K562 (cell line): ENCODE data around the gene CMSS1. TPM values are rescaled to one million over a fixed set of nuclear protein-coding genes. Genes with fewer than 3 reads are reported as not detected.

Experiments
- ATAC-seq: fragments of 200-7000 bp; cut with Tn5 transposase; 3 replicates; pipeline ENCODE4 v1.9.1; 2020; ENCODE audit warnings: moderate library complexity
- BruUV-seq: library from RNA; stranded (reverse); fragments of 400-500 nt; replicated peaks from 2 replicates; lab custom pipeline; 2021; lab: Mats Ljungman, UMichigan
- CTCF ChIA-PET: fragments of 300-600 bp; formaldehyde crosslinking; extraction: SDS; loops from one replicate; lab custom pipeline; 2021; ENCODE audit warnings: low intra/inter-chr PET ratio; lab: Yijun Ruan, JAX
- POLR2A ChIA-PET: fragments of 300-600, 350-650 bp; sonication (Branson Sonifier 250); formaldehyde crosslinking; extraction: SDS; loops from one replicate; lab custom pipeline; 2021; ENCODE audit warnings: antibody characterized with exemption, inconsistent platforms; lab: Yijun Ruan, JAX
- DNase-seq, 4 experiments: peaks; one replicate each; pipeline versions ENCODE4 v3.0.0 to v3.0.0-alpha.2; 2011 to 2018; ENCODE audit warnings: low spot score in 3 of 4, mixed read lengths in 3 of 4; ENCODE audit errors: extremely low read depth in 1 of 4
- FAIRE-seq: peaks from 2 replicates; lab custom pipeline; 2011; peaks lifted over from hg19 to GRCh38; lab: Jason Lieb, UNC
- H2AFZ ChIP-seq: 2 replicates; pipeline ENCODE4 v1.6.0; 2011; ENCODE audit warnings: low read depth, low read length, control low read depth, inconsistent platforms
- H3K27ac ChIP-seq: fragments of 200-600 bp; 3 replicates; pipeline ENCODE4 v1.8.0; 2011; ENCODE audit warnings: low read depth, mild to moderate bottlenecking, control low read depth, inconsistent platforms, low read length, moderate library complexity, mixed read lengths; ENCODE audit errors: extremely low read depth
- H3K27me3 ChIP-seq, 2 experiments: fragments of 300-600 bp in 1 of 2; 2 replicates in 1 of 2; 3 replicates in 1 of 2; pipeline versions ENCODE4 v1.6.0 to v1.8.0; 2011; ENCODE audit warnings: inconsistent platforms in 2 of 2, low read length in 2 of 2, mild to moderate bottlenecking in 1 of 2, mixed read lengths in 1 of 2, moderate library complexity in 1 of 2; ENCODE audit not compliant: control insufficient read depth in 2 of 2, insufficient read depth in 2 of 2
- H3K36me3 ChIP-seq: fragments of 300-600 bp; 3 replicates; pipeline ENCODE4 v1.8.0; 2011; ENCODE audit warnings: mild to moderate bottlenecking, low read length, inconsistent platforms; ENCODE audit not compliant: control insufficient read depth, insufficient read depth
- H3K4me1 ChIP-seq, 2 experiments: fragments of 200-600 bp in 1 of 2; replicated peaks in 1 of 2; 2 replicates in 1 of 2; 3 replicates in 1 of 2; pipeline versions ENCODE4 v1.5.1 to v1.8.0; 2011; ENCODE audit warnings: inconsistent platforms in 2 of 2, low read length in 2 of 2, mild to moderate bottlenecking in 1 of 2, mixed read lengths in 1 of 2, moderate library complexity in 1 of 2; ENCODE audit not compliant: control insufficient read depth in 2 of 2, insufficient read depth in 2 of 2
- H3K4me2 ChIP-seq: 2 replicates; pipeline ENCODE4 v1.6.1; 2011; ENCODE audit warnings: low read length, control low read depth, inconsistent platforms, mixed read lengths; ENCODE audit not compliant: insufficient read depth
- H3K4me3 ChIP-seq: fragments of 200-600 bp; sonication (generic), shearing (Covaris generic); 2 replicates; pipeline ENCODE4 v1.5.1; 2016; ENCODE audit warnings: control low read depth, inconsistent platforms
- H3K79me2 ChIP-seq: fragments of 200-600 bp; 3 replicates; pipeline ENCODE4 v1.8.0; 2011; ENCODE audit warnings: low read length, inconsistent platforms; ENCODE audit not compliant: control insufficient read depth, insufficient read depth
- H3K9ac ChIP-seq, 2 experiments: 2 replicates each; pipeline versions ENCODE4 v1.6.0 to v1.6.1; 2011; ENCODE audit warnings: low read depth in 2 of 2, low read length in 2 of 2, control low read depth in 1 of 2, inconsistent platforms in 1 of 2, mild to moderate bottlenecking in 1 of 2, mixed read lengths in 1 of 2; ENCODE audit not compliant: insufficient read depth in 1 of 2
- H3K9me1 ChIP-seq: one replicate; pipeline ENCODE4 v1.6.0; 2011; ENCODE audit warnings: inconsistent platforms, mild to moderate bottlenecking, low read length, moderate library complexity; ENCODE audit not compliant: control insufficient read depth, insufficient read depth
- H3K9me3 ChIP-seq: replicated peaks from 2 replicates; pipeline ENCODE4 v1.5.1; 2011; ENCODE audit warnings: low read depth, low read length, inconsistent platforms; ENCODE audit not compliant: control insufficient read depth, insufficient read depth
- H4K20me1 ChIP-seq: replicated peaks from 2 replicates; pipeline ENCODE4 v1.6.1; 2011; ENCODE audit warnings: low read length, inconsistent platforms, mixed read lengths; ENCODE audit not compliant: control insufficient read depth, insufficient read depth
- BRD4 ChIP-seq: fragments of 200-600 bp; sonication (generic); IDR thresholded peaks from 2 replicates; pipeline ENCODE4 v1.6.1; 2017; ENCODE audit warnings: inconsistent platforms
- ZNF133 ChIP-seq: fragments of 250-450 bp; sonication (Bioruptor Pico); IDR thresholded peaks from 2 replicates; pipeline ENCODE4 v1.4.0; 2020; ENCODE audit warnings: mild to moderate bottlenecking
- ZNF174 ChIP-seq: fragments of 250-450 bp; sonication (Bioruptor Pico); IDR thresholded peaks from 2 replicates; pipeline ENCODE4 v1.4.0; 2020; ENCODE audit warnings: mild to moderate bottlenecking
- WGBS: fragments of 100-300 bp; shearing (Covaris generic); methylation state at CpG from one replicate; pipeline ENCODE4 v1.1.6; 2016; ENCODE audit warnings: low coverage, mixed read lengths; ENCODE audit not compliant: insufficient coverage; ENCODE audit errors: missing lambda C conversion rate; 5-methylcytosine and 5-hydroxymethylcytosine counted together
- in situ Hi-C: fragments of 300-500 bp; cut with MboI; formaldehyde crosslinking; loops from 4 replicates; pipeline ENCODE4 v1.15.0; 2018; ENCODE audit warnings: inconsistent platforms, mixed read lengths
- intact Hi-C: fragments of 100-400 bp; cut with micrococcal nuclease; formaldehyde crosslinking; loops from 2 replicates; pipeline ENCODE4 v1.14.2; 2022
- polyA plus RNA-seq, 8 experiments: library from polyadenylated mRNA; depleted of rRNA in 4 of 8; stranded (reverse) in 5 of 8; unstranded in 3 of 8; fragments of >200 nt; fragmentation: Nextera tagmentation in 2 of 8; fragmentation: Illumina TruSeq in 1 of 8; extraction: Ambion mirVana in 2 of 8; extraction: Trizol in 1 of 8; gene quantifications; 2 replicates each; pipeline versions ENCODE4 v1.2.1 to v1.2.3, GENCODE V29; 2011 to 2014; ENCODE audit warnings: inconsistent platforms in 1 of 8, missing spikeins in 1 of 8
- total RNA-seq, 7 experiments: library from RNA; depleted of rRNA in 6 of 7; stranded (reverse); fragments of >200 nt in 6 of 7; fragmentation: Illumina TruSeq in 2 of 7; extraction: Trizol in 2 of 7; gene quantifications; 2 replicates each; pipeline versions ENCODE4 v1.2.1 to v1.2.3, GENCODE V29; 2011 to 2021; ENCODE audit warnings: low replicate concordance in 1 of 7
- TF ChIP-seq, protein P1 (sequence below): fragments of 450-650 bp; IDR thresholded peaks from 2 replicates; pipeline ENCODE4 v1.6.1; 2014; ENCODE audit warnings: low read depth, mild to moderate bottlenecking, moderate library complexity, borderline replicate concordance
- TF ChIP-seq, protein P2 (sequence below): fragments of 250-450 bp; sonication (Bioruptor Pico); IDR thresholded peaks from 2 replicates; pipeline ENCODE4 v1.6.1; 2021; ENCODE audit warnings: mild to moderate bottlenecking

CMSS1 gene
- total and polyA plus RNA-seq, 9 of the 15 experiments (the other 6 are each of a cell fraction or from before 2014, with no cell fraction given) = 46.9 to 109 (median 72.3) TPM

DNA sequence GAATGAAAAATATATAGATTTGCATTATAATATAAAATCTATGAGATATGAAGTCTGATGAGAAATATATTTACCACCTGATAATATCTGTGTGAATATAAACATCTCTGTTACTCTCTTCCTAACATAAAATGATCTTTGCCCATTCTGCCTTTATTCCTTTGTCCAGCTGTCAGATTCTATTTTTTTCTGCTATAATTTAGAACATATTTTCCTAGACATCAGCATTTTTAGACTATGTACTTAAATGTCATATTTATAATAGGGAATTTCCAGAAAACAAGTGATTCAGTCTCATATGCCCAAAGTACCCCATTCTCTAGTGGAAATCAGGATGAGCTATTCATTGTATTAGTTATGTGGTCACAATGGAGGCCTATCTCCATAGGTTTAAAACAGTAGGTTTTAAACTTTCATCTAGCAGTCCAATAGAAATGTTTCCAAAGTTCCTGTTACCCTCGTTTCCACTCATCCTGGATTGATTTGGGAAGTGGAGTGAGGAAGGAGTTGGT lies 213.3 kb downstream of the CMSS1 start (continued):
- TF ChIP-seq, protein P1, sequence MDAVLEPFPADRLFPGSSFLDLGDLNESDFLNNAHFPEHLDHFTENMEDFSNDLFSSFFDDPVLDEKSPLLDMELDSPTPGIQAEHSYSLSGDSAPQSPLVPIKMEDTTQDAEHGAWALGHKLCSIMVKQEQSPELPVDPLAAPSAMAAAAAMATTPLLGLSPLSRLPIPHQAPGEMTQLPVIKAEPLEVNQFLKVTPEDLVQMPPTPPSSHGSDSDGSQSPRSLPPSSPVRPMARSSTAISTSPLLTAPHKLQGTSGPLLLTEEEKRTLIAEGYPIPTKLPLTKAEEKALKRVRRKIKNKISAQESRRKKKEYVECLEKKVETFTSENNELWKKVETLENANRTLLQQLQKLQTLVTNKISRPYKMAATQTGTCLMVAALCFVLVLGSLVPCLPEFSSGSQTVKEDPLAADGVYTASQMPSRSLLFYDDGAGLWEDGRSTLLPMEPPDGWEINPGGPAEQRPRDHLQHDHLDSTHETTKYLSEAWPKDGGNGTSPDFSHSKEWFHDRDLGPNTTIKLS = no peak
- TF ChIP-seq, protein P2, sequence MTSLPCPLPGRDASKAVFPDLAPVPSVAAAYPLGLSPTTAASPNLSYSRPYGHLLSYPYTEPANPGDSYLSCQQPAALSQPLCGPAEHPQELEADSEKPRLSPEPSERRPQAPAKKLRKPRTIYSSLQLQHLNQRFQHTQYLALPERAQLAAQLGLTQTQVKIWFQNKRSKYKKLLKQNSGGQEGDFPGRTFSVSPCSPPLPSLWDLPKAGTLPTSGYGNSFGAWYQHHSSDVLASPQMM (CRISPR knock-in tag) = no peak
- TF ChIP-seq ZNF133 (no peak), ZNF174 (CRISPR knock-in tag) (no peak)

DNA sequence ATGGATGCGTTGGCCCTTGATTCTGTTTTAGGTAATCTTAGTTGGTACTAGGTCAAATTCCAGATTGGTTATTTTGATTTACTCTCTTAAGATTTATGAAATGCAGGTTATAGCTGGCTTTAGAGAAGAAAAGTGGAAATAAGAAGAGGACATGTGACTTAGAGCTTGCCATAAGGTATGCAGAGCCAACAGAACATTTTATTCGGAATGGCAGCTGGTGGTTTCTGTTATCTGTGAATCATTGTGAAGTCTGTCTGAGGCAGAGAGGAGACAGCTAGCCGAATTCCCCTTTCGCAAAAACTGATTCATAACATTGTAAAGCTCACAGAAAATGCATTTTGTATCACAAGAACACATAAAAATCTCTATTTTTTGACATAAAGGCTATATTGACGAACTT lies 214.6 kb downstream of the CMSS1 start:
- no peak for DNase-seq
- peaks cover 0 to 29% of the 10 kb centered on the region in 2 experiments; a peak in 2 of 5 replicates for H3K4me1 ChIP-seq
- H3K36me3 ChIP-seq = no peaks in the 10 kb centered on the region
- no peak for ATAC-seq
- WGBS = 47% methylated on average over 5 of the region's 5 CpGs
- POLR2A ChIA-PET = interaction anchor here (0.6 kb wide), 1 partner anchor 188 kb away, joined by 3 read pairs; no protein-coding TSS in a partner anchor
- in situ Hi-C loops (no loop called here), intact Hi-C loops (no loop called here)
- no peak overlapping the region for H3K9ac ChIP-seq
- no peak overlapping the region for H2AFZ ChIP-seq
- no peaks in the 10 kb centered on the region for H3K9me3 ChIP-seq
- TF ChIP-seq BRD4 = no peak
- no peak overlapping the region for H3K27ac ChIP-seq
- CTCF ChIA-PET = no interaction called here
- no peak overlapping the region for H3K4me3 ChIP-seq
- no TSS peak for BruUV-seq
- H3K4me2 ChIP-seq = no peak overlapping the region
- peaks cover 4% of the 10 kb centered on the region; the same call in 1 of the 2 replicates for H4K20me1 ChIP-seq
- H3K79me2 ChIP-seq = no peaks in the 10 kb centered on the region
- H3K27me3 ChIP-seq = no peaks in the 10 kb centered on the region
- no peaks in the 10 kb centered on the region for H3K9me1 ChIP-seq
- FAIRE-seq = no peak
